ENCODE results near the gene EWSR1.
"Not testable (repeated sequence)": the region's sequence is repeated elsewhere in the genome, so short reads cannot be mapped to it uniquely, and the experiment has no call there.

The EWSR1 gene

GRCh38 chr22:29343313-29343805 lies 75.3 kb downstream of the EWSR1 start:
- H3K9me2 ChIP-seq (replicated peaks; ENCODE audit: low read depth, low read length): no peaks in the 10 kb centered on the region
- no peaks in the 10 kb centered on the region for H3K27me3 ChIP-seq (ENCODE audit: insufficient read depth, low read length, poor library complexity, severe bottlenecking)
- no peaks in the 10 kb centered on the region for H3F3A ChIP-seq (ENCODE audit: low read depth)
- no peaks in the 10 kb centered on the region for H3K4me1 ChIP-seq (ENCODE audit: insufficient read depth, low read length, poor library complexity, severe bottlenecking)
- no peaks in the 10 kb centered on the region for H3K9me3 ChIP-seq (ENCODE audit: insufficient read depth, low read depth, low read length)
- no peaks in the 10 kb centered on the region for H4K20me1 ChIP-seq (ENCODE audit: insufficient read depth, low read length, poor library complexity, severe bottlenecking)
- no peaks in the 10 kb centered on the region for H3K79me2 ChIP-seq (ENCODE audit: insufficient read depth, low read length)
- H3K4me3 ChIP-seq (ENCODE audit: low read length, poor library complexity, severe bottlenecking): no peak overlapping the region
- no peak overlapping the region for H3K9ac ChIP-seq (ENCODE audit: low read depth, low read length, poor library complexity, severe bottlenecking)
- no peak overlapping the region for H3K4me2 ChIP-seq (ENCODE audit: low read depth, low read length, poor library complexity, severe bottlenecking)
- H3K36me3 ChIP-seq (ENCODE audit: insufficient read depth, low read length): peaks cover 80% of the 10 kb centered on the region; the same call in 1 of the 2 replicates
- H2AFZ ChIP-seq (ENCODE audit: low read length): no peak overlapping the region
- no peak for TF ChIP-seq EZH2phosphoT487 (IDR thresholded peaks at IDR 0.05; ENCODE audit: borderline replicate concordance)
- no peak for TF ChIP-seq CTCF (conservative IDR thresholded peaks at IDR 0.05; ENCODE audit: low read length)

- Histone ChIP-seq H3K4me3 (ENCODE audit: low read length, poor library complexity, severe bottlenecking) (no peak overlapping the region), H3K27me3 (ENCODE audit: insufficient read depth, low read length, poor library complexity, severe bottlenecking) (no peaks in the 10 kb centered on the region), H3K4me1 (ENCODE audit: insufficient read depth, low read length, poor library complexity, severe bottlenecking) (no peaks in the 10 kb centered on the region), H3K36me3 (ENCODE audit: insufficient read depth, low read length) (peaks cover 81% of the 10 kb centered on the region; the same call in 1 of the 2 replicates), H3F3A (ENCODE audit: low read depth) (no peaks in the 10 kb centered on the region), H3K9me2 (replicated peaks; ENCODE audit: low read depth, low read length) (no peaks in the 10 kb centered on the region), H2AFZ (ENCODE audit: low read length) (no peak overlapping the region), H4K20me1 (ENCODE audit: insufficient read depth, low read length, poor library complexity, severe bottlenecking) (no peaks in the 10 kb centered on the region), H3K9me3 (ENCODE audit: insufficient read depth, low read depth, low read length) (no peaks in the 10 kb centered on the region), H3K4me2 (ENCODE audit: low read depth, low read length, poor library complexity, severe bottlenecking) (no peak overlapping the region), H3K9ac (ENCODE audit: low read depth, low read length, poor library complexity, severe bottlenecking) (no peak overlapping the region), H3K79me2 (ENCODE audit: insufficient read depth, low read length) (no peaks in the 10 kb centered on the region)
- TF ChIP-seq CTCF (conservative IDR thresholded peaks at IDR 0.05; ENCODE audit: low read length) (no peak), EZH2phosphoT487 (IDR thresholded peaks at IDR 0.05; ENCODE audit: borderline replicate concordance) (no peak)
These were observed 76.1 kb downstream of the EWSR1 start for GRCh38 chr22:29344137-29344536.

GRCh38 chr22:29344889-29345288 lies 76.8 kb downstream of the EWSR1 start:
- peaks cover 80% of the 10 kb centered on the region; the same call in 1 of the 2 replicates for H3K36me3 ChIP-seq (ENCODE audit: insufficient read depth, low read length)
- not testable (repeated sequence) for H3K79me2 ChIP-seq (ENCODE audit: insufficient read depth, low read length)

GRCh38 chr22:29345932-29346331 lies 77.9 kb downstream of the EWSR1 start:
- TF ChIP-seq EZH2phosphoT487 (IDR thresholded peaks at IDR 0.05; ENCODE audit: borderline replicate concordance): no peak
- TF ChIP-seq CTCF (conservative IDR thresholded peaks at IDR 0.05; ENCODE audit: low read length): no peak
- Histone ChIP-seq H3F3A (ENCODE audit: low read depth) (no peaks in the 10 kb centered on the region), H3K4me1 (ENCODE audit: insufficient read depth, low read length, poor library complexity, severe bottlenecking) (no peaks in the 10 kb centered on the region), H2AFZ (ENCODE audit: low read length) (no peak overlapping the region), H3K9me3 (ENCODE audit: insufficient read depth, low read depth, low read length) (no peaks in the 10 kb centered on the region), H4K20me1 (ENCODE audit: insufficient read depth, low read length, poor library complexity, severe bottlenecking) (no peaks in the 10 kb centered on the region), H3K4me3 (ENCODE audit: low read length, poor library complexity, severe bottlenecking) (no peak overlapping the region), H3K9ac (ENCODE audit: low read depth, low read length, poor library complexity, severe bottlenecking) (no peak overlapping the region), H3K36me3 (ENCODE audit: insufficient read depth, low read length) (peaks cover 81% of the 10 kb centered on the region; the same call in 1 of the 2 replicates), H3K4me2 (ENCODE audit: low read depth, low read length, poor library complexity, severe bottlenecking) (no peak overlapping the region), H3K79me2 (ENCODE audit: insufficient read depth, low read length) (no peaks in the 10 kb centered on the region), H3K27me3 (ENCODE audit: insufficient read depth, low read length, poor library complexity, severe bottlenecking) (no peaks in the 10 kb centered on the region), H3K9me2 (replicated peaks; ENCODE audit: low read depth, low read length) (no peaks in the 10 kb centered on the region)

More at GRCh38 chr22:29344889-29345288, 76.8 kb downstream of the EWSR1 start:
- H3F3A ChIP-seq (ENCODE audit: low read depth); H2AFZ ChIP-seq (ENCODE audit: low read length); H3K9ac ChIP-seq (ENCODE audit: low read depth, low read length, poor library complexity, severe bottlenecking); H4K20me1 ChIP-seq (ENCODE audit: insufficient read depth, low read length, poor library complexity, severe bottlenecking); H3K4me1 ChIP-seq (ENCODE audit: insufficient read depth, low read length, poor library complexity, severe bottlenecking); H3K27me3 ChIP-seq (ENCODE audit: insufficient read depth, low read length, poor library complexity, severe bottlenecking); H3K4me2 ChIP-seq (ENCODE audit: low read depth, low read length, poor library complexity, severe bottlenecking); H3K4me3 ChIP-seq (ENCODE audit: low read length, poor library complexity, severe bottlenecking); H3K9me2 ChIP-seq (replicated peaks; ENCODE audit: low read depth, low read length); H3K9me3 ChIP-seq (ENCODE audit: insufficient read depth, low read depth, low read length): not testable (repeated sequence)

All from Loucy (cell line).